ENCODE measurements around the gene PCSK5.
"Not testable (repeated sequence)": the region's sequence is repeated elsewhere in the genome, so short reads cannot be mapped to it uniquely, and the experiment has no call there.

PCSK5 gene

GRCh38 chr9:75890472-75891276, at the start of gene PCSK5:
PCSK5 (plus strand) TSS chr9:75890673; CDS start chr9:75891182, 509 bp downstream.
- DNase-seq, result peak; percentile 94

- DNase-seq, result no peak
These were observed 46.2 kb upstream of the PCSK5 start for GRCh38 chr9:75844321-75844720.

GRCh38 chr9:75845806-75846205, 44.7 kb upstream of the PCSK5 start:
- no peak for DNase-seq

DNA sequence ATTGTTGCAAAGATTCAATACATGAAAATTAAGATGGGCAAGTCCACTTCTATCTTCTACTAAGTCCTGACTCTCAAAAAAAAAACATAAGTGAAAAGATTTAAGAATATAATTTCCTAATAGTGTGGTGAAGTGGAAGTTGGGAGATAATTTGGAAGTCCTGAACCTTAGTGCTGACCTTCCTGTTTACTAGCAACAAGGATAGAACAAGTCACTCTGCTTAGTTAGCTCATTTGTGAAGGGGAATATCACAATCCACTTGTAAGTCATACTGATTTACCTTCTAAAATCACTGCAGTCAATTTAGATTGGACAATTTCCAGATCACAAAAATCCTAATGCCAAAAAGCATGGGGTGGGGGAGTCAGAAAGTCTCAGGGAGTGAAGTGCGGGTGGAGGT, 43.4 kb upstream of the PCSK5 start:
- no peak for DNase-seq

- no peak for DNase-seq
These were observed 39.8 kb upstream of the PCSK5 start for GRCh38 chr9:75850459-75851200.

GRCh38 chr9:75851917-75852316, 38.6 kb upstream of the PCSK5 start:
- no peak for DNase-seq

DNA sequence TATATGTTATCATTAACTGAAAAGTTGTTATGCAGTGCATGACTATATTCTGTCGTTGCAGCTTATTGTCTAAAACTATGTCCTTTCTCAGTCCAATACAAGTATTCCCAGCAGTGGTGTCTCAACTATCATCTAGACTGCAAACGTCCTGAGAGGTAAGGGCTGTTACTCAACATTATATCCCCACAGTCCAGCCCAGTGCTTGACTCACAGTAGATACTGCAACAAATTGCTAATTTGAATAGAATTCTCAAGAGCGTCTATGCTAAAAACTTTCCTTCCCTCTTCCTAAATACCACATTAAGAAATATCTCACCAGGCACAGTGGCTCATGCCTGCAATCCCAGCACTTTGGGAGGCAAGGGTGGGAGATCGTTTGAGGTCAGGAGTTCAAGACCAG, 37.7 kb upstream of the PCSK5 start:
- DNase-seq, result no peak

- DNase-seq, result no peak
These were observed 35.0 kb upstream of the PCSK5 start for GRCh38 chr9:75855509-75855908.

- DNase-seq, result no peak
These were observed 31.9 kb upstream of the PCSK5 start for GRCh38 chr9:75858497-75859092.

DNA sequence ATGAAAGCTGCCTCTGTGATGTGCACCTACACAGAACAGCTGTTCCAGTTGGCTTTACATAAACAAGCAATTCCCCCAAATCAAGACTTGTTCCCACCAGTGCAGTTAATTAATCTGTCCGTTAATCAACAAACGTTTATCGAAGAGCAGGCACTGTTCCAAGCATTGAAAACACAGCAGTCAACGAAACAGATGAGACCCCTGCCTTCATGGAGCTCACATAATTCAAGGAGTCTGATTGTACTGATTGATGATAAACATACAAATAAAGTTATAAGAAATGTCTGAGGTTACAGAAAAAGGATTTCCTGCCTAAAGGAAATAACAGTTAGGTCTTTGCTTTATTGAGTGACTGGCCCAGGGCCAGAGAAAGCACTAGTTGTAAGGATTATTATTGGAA, 26.2 kb upstream of the PCSK5 start:
- DNase-seq, result no peak

- DNase-seq, result peak; percentile 30
These were observed 24.1 kb upstream of the PCSK5 start for GRCh38 chr9:75866273-75866871.

GRCh38 chr9:75868526-75868925, 21.9 kb upstream of the PCSK5 start:
- DNase-seq, result not testable (repeated sequence)

DNA sequence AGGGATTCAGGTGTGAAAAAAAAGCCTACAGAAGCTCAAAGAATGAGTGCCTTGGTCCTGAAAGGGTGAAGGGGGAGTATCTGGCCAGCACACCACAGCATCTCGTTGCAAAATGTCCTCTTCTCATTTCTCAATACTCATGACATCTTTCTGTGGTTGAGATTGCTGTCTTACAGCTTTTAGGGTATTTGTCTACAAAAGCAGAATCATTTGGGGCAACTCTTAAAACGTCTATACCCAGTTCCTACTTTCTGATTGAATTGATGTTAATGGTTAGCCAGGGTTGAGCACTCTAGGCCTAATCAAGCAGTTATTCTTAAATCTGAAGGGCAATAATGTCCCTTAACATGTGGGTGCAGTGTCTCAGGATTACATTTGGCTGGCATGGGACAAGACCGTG, 21.2 kb upstream of the PCSK5 start:
- DNase-seq, result no peak

DNA sequence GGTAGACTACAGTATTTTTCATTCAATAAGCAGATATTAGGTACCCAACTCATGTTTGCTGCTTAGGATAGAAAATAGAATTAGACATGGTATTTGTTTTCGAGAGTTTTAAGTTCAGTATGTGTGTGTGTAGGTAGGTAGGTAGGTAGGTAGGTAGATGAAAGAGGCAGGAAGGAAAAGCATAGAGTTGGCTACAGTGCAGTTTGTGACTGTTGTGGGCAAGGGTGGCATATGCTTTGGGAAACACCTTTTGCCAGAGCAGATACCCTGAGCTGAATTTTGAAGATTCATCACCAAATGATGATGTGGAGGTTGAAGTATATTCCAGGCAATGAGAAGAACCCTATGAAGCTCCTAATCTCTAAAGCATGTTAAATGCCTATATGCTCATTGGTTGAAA, 20.0 kb upstream of the PCSK5 start:
- DNase-seq, result no peak

- DNase-seq, result no peak
These were observed 18.8 kb upstream of the PCSK5 start for GRCh38 chr9:75871624-75872023.

GRCh38 chr9:75873712-75874111, 16.8 kb upstream of the PCSK5 start:
- no peak for DNase-seq

DNA sequence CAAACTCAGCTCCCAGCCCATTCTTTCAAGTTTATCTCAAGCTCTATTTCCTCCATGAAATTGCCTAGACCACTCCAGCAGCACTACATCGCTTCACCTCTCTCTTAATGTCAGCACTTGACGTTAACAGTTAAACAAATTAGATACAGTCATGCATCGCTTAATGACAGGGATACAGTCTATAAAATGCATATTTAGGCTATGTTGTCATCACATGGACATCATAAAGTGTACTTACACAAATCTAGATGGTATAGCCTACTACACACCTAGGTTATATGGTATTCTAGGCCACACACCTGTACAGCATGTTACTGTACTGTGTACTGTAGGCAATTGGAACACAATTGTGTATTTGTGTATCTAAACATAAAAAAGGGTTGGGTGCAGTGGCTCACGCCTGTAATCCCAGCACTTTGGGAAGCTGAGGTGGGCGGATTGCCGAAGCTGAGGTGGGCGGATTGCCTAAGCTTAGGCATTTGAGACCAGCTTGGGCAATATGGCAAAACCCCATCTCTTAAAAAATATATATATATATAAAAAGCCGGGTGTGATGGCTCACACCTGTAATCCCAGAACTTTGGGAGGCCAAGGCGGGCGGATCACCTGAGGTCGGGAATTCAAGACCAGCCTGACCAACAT, 13.4 kb upstream of the PCSK5 start:
- DNase-seq, result no peak

GRCh38 chr9:75878488-75878860, 12.0 kb upstream of the PCSK5 start:
- DNase-seq, result no peak

DNA sequence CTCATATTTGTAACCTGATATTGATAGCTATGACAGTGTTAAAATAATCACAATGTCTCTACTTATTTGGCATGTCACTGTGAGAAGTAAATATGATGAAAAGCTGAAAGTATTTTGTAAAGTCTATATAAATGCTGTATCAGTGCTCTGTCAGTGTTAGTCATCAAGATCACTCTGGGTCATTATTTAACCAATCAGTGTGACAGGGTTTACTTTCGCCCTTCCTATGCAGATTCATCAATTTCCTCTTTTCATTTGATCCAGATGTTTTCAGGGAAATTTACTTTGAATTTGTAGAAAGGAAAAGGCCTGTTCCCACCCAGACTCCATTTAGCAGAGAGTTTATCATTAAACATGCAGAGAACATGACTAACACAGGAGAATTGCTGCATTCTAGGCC, 9.9 kb upstream of the PCSK5 start:
- DNase-seq, result no peak

GRCh38 chr9:75881761-75882160, 8.7 kb upstream of the PCSK5 start:
- no peak for DNase-seq

- no peak for DNase-seq
These were observed 4.8 kb upstream of the PCSK5 start for GRCh38 chr9:75885652-75886051.

GRCh38 chr9:75889577-75889976, 896 bp upstream of the PCSK5 start:
- DNase-seq, result no peak

- DNase-seq, result no peak
These were observed 449 bp upstream of the PCSK5 start for GRCh38 chr9:75889977-75890471.
